ENCODE measurements around the gene CREBBP. TPM values are rescaled to one million over a fixed set of nuclear protein-coding genes. Genes with fewer than 3 reads are reported as not detected.
A peak's percentile ranks its signal among the peaks of the same experiment; 100 is the strongest.

The CREBBP gene
- total RNA-seq, 1 experiment from 2014 or later, result 79.1 TPM

DNA sequence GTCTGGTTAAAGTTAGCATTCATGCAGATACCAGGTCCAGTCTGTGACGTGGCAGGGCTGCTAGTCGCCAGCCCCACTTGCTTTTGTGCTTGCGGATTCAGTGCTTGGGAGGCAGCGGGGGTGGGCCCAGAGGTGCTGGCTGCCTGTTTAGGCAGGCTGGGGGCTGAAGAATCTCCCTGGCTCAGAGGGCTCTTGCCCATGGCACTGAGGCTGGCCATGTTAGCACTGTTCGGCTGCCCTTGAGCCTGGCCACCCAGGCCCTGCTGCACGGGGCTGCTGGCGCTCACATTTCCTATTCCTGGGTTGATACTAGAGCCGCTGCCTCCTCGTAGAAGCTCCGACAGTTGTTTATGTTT, 30.0 kb downstream of the CREBBP start:
- Mint-ChIP-seq H3K27ac (peak overlapping the region; percentile 17 to 73 (median 52); a peak in 2 of 7 replicates), H3K4me3 (no peak overlapping the region), H3K27me3 (ENCODE audit: low read depth) (no peaks in the 10 kb centered on the region), H3K9me3 (no peaks in the 10 kb centered on the region), H3K36me3 (ENCODE audit: insufficient read depth in 1 of 3, low read depth in 3 of 3) (peaks cover 2 to 30% (median 22%) of the 10 kb centered on the region in 3 experiments; a peak in 6 of 7 replicates), H3K4me1 (peaks cover 5% of the 10 kb centered on the region in 2 experiments; a peak in 2 of 4 replicates)
- H2AK5ac ChIP-seq (ENCODE audit: insufficient read length, low read length), result no peak overlapping the region
- no peak overlapping the region for H4K8ac ChIP-seq (replicated peaks; ENCODE audit: insufficient read length, low read depth, low read length)
- no peaks in the 10 kb centered on the region for H4K20me1 ChIP-seq (ENCODE audit: control insufficient read depth, insufficient read depth, insufficient read length)
- H3K14ac ChIP-seq (ENCODE audit: insufficient read depth, low read length), result no peak overlapping the region
- H3K4me1 ChIP-seq (ENCODE audit: insufficient read depth, low read length), result no peaks in the 10 kb centered on the region
- H3K56ac ChIP-seq (ENCODE audit: insufficient read length, low read depth, low read length), result no peak overlapping the region
- H2BK5ac ChIP-seq (ENCODE audit: insufficient read length, low read length), result no peak overlapping the region
- WGBS (ENCODE audit: extremely low coverage, insufficient read length, low lambda C conversion rate), result no CpG with 5 or more reads among the region's 10 CpGs
- no peak overlapping the region for H3K4ac ChIP-seq (ENCODE audit: low read depth, low read length)
- no peak overlapping the region for H2BK15ac ChIP-seq (ENCODE audit: low read depth, low read length)
- no peak overlapping the region for H3K27ac ChIP-seq (ENCODE audit: insufficient read length, low read depth, low read length)
- no peaks in the 10 kb centered on the region for H3K27me3 ChIP-seq (ENCODE audit: insufficient read depth, low read length)
- no peak for TF ChIP-seq CTCF (conservative IDR thresholded peaks at IDR 0.05)
- H2BK120ac ChIP-seq (ENCODE audit: low read depth, low read length, poor library complexity, severe bottlenecking), result no peak overlapping the region
- peaks cover 3% of the 10 kb centered on the region for H3K79me1 ChIP-seq (ENCODE audit: insufficient read depth, low read depth, low read length, poor library complexity, severe bottlenecking)
- no peak overlapping the region for H3K4me2 ChIP-seq (ENCODE audit: insufficient read depth, insufficient read length, low read length)
- H4K91ac ChIP-seq (ENCODE audit: insufficient read length, low read depth, low read length), result no peak overlapping the region
- no peak overlapping the region for H3T11ph ChIP-seq (ENCODE audit: low read length)
- H4K5ac ChIP-seq (ENCODE audit: insufficient read length, low read depth, low read length), result no peak overlapping the region
- no peak overlapping the region for H3K18ac ChIP-seq (ENCODE audit: insufficient read length, low read depth, low read length)
- H3K9ac ChIP-seq (ENCODE audit: extremely low read depth, insufficient read length, low read length), result no peak overlapping the region
- H3K23ac ChIP-seq (ENCODE audit: insufficient read length, low read depth, low read length), result no peak overlapping the region
- no peak overlapping the region for H2AFZ ChIP-seq (ENCODE audit: low read length)
- no peaks in the 10 kb centered on the region for H3K9me3 ChIP-seq (ENCODE audit: control insufficient read depth, low read depth, low read length)
- no peaks in the 10 kb centered on the region for H3K23me2 ChIP-seq (ENCODE audit: insufficient read length, low read depth, low read length, poor library complexity, severe bottlenecking)
- peaks cover 22% of the 10 kb centered on the region; the same call in 1 of the 2 replicates for H3K79me2 ChIP-seq (ENCODE audit: insufficient read depth, low read length)
- no peak overlapping the region for H2BK12ac ChIP-seq (ENCODE audit: insufficient read length, low read depth, low read length)
- no peak overlapping the region for H2BK20ac ChIP-seq (ENCODE audit: low read depth, low read length, poor library complexity, severe bottlenecking)
- DNase-seq, result no peak

Measured in H9 (cell line).